LNCaP clone FGC (cell line): ENCODE results near the gene KCNJ6.
"Not testable (repeated sequence)": the region's sequence is repeated elsewhere in the genome, so short reads cannot be mapped to it uniquely, and the experiment has no call there.

Source experiments
- DNase-seq: peaks from one replicate; pipeline ENCODE4 v3.0.0-alpha.2; 2011; ENCODE audit warnings: low read depth
- H3K4me3 ChIP-seq: 2 replicates; pipeline ENCODE4 v1.5.1; 2011; ENCODE audit warnings: mild to moderate bottlenecking, low read depth, low read length, control low read depth
- CTCF ChIP-seq: IDR thresholded peaks from 2 replicates; pipeline ENCODE4 v1.5.1; 2012; ENCODE audit warnings: mild to moderate bottlenecking; ENCODE audit not compliant: control insufficient read depth, insufficient read depth; ENCODE audit errors: extremely low read depth

KCNJ6 gene

GRCh38 chr21:37653201-37653600, 263.1 kb downstream of the KCNJ6 start:
- no peak for DNase-seq
- H3K4me3 ChIP-seq: no peak overlapping the region
- TF ChIP-seq CTCF: no peak

DNA sequence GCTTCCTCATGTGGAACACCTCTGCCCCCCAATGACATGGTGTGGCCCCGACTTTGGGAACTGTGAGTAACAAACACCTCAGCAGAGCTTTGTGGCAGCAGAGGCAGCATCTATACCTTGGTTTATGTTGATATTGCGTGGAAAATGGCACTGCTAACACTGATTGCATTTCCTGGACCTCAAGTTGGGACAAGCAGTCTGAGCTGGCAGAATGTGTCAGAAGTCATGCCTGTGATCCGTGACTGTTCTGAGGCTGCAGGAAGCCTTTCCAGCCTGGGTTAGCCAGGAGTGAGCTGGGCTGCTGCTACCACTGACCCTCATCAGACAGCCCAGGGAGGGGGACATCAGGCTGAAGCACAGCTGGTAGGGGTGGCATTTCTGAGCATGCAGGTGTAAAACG, 268.5 kb downstream of the KCNJ6 start:
- no peak for TF ChIP-seq CTCF
- no peak for DNase-seq
- H3K4me3 ChIP-seq: no peak overlapping the region

GRCh38 chr21:37646761-37647160, 269.5 kb downstream of the KCNJ6 start:
- not testable (repeated sequence) for H3K4me3 ChIP-seq, DNase-seq

DNA sequence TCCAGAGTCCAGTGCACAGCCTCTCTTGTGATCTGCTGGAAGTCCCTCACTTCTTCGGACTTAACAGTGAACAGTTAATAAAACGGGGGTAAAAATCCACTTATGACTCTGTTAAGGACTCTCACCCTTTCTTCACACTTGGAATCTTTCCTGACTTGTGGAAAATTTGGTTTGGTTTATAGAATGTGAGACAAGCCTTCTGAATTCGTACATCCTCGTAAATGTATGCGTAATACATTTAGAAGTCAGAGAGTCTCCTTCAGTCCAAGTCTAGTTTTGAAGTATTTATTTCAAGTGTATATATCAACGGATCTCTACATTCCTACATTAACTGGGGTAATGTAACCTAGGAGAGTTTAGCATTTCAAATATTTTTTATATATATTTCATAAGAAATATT, 270.4 kb downstream of the KCNJ6 start:
- H3K4me3 ChIP-seq: no peak overlapping the region
- no peak for DNase-seq
- TF ChIP-seq CTCF: no peak

DNA sequence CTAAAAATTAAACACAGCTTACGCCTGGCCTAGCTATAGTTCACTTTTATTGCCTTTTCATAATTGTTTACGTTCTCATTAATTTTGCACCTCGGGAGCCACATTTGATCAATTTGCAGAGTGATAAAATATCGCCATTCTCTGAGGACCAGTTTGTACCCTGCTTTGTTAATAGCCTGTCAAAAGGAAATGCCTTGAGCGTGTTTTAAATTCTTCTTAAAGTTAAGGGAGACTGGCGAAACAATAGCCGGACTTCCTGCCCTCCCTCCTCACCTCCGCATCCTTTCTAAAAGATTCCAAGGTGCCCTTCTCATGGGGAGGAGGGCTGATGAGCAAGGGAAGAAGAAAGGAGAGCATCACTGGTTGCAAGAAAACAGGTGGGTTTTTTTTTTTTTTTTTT, 271.6 kb downstream of the KCNJ6 start:
- no peak for TF ChIP-seq CTCF
- DNase-seq: no peak
- H3K4me3 ChIP-seq: no peak overlapping the region

DNA sequence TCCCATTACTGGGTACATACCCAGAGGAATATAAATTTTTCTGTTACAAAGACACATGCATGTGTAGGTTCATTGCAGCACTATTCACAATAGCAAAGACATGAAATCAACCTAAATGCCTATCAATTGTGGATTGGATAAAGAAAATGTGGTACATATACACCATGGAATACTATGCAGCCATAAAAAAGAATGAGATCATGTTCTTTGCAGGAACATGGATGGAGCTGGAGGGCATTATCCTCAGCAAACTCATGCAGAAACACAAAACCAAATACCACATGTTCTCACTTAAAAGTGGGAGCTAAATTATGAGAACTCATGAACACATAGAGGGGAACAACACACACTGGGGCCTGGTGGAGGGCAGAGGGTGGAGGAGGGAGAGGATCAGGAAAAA, 272.4 kb downstream of the KCNJ6 start:
- not testable (repeated sequence) for H3K4me3 ChIP-seq, DNase-seq

DNA sequence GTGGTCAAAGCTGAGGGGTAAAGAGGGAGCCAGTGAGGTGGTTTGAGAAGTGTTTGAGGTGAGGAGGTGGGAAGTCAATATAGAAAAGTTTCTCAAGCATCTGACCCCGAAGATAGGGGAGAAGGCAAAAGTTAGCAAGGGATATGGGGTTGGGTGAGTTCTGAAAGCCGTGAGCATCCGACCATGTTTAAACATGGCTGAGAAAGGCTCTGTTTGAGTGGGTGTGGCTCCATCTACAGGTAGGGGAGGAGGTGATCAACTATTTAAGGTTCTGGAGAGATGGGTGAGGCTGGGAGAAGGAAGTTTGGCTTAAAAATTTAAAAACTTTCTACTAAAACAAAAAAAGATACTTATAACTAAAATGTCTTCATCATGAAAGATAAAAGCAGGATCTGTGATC, 273.8 kb downstream of the KCNJ6 start:
- no peak overlapping the region for H3K4me3 ChIP-seq
- DNase-seq: no peak
- peak; percentile 57 for TF ChIP-seq CTCF

- H3K4me3 ChIP-seq: no peak overlapping the region
- no peak for DNase-seq
- TF ChIP-seq CTCF: no peak
Observed at GRCh38 chr21:37639756-37640155, 276.5 kb downstream of the KCNJ6 start.
